ENCODE data around the gene STIMATE. TPM values are rescaled to one million over a fixed set of nuclear protein-coding genes. Genes with fewer than 3 reads are reported as not detected.

Gene STIMATE
- total and polyA plus RNA-seq, 7 donors, result 2.5 to 19.5 (median 11.5) TPM

- TF ChIP-seq POLR2A (IDR thresholded peaks at IDR 0.05) (no peak), POLR2AphosphoS5 (IDR thresholded peaks at IDR 0.05) (no peak), EP300 (IDR thresholded peaks at IDR 0.05) (no peak)
- TF ChIP-seq, protein P1, sequence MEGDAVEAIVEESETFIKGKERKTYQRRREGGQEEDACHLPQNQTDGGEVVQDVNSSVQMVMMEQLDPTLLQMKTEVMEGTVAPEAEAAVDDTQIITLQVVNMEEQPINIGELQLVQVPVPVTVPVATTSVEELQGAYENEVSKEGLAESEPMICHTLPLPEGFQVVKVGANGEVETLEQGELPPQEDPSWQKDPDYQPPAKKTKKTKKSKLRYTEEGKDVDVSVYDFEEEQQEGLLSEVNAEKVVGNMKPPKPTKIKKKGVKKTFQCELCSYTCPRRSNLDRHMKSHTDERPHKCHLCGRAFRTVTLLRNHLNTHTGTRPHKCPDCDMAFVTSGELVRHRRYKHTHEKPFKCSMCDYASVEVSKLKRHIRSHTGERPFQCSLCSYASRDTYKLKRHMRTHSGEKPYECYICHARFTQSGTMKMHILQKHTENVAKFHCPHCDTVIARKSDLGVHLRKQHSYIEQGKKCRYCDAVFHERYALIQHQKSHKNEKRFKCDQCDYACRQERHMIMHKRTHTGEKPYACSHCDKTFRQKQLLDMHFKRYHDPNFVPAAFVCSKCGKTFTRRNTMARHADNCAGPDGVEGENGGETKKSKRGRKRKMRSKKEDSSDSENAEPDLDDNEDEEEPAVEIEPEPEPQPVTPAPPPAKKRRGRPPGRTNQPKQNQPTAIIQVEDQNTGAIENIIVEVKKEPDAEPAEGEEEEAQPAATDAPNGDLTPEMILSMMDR (IDR thresholded peaks at IDR 0.05), result no peak
- peaks cover 0 to 13% (median 8%) of the 10 kb centered on the region in 4 donors for H3K36me3 ChIP-seq
- peaks cover 0 to 13% (median 11%) of the 10 kb centered on the region in 4 donors for H3K4me1 ChIP-seq
- no peak overlapping the region for H3K4me3 ChIP-seq
- DNase-seq, result no peak
- H3K27ac ChIP-seq, result no peak overlapping the region
- H3K27me3 ChIP-seq, result no peaks in the 10 kb centered on the region
- WGBS, 2 donors, result 77 to 82% methylated on average over 9 of the region's 9 CpGs
- H3K9me3 ChIP-seq, result no peaks in the 10 kb centered on the region
- intact Hi-C loops (cut with DNase I), result no loop called here
Observed at GRCh38 chr3:52827441-52827840, 69.9 kb downstream of the STIMATE start.

- WGBS, 2 donors, result 91 to 95% methylated on average over 10 of the region's 10 CpGs
- DNase-seq, result no peak
- TF ChIP-seq POLR2A (IDR thresholded peaks at IDR 0.05), result no peak
- TF ChIP-seq, protein P1 (IDR thresholded peaks at IDR 0.05), result no peak
- no peak for TF ChIP-seq EP300 (IDR thresholded peaks at IDR 0.05)
- TF ChIP-seq POLR2AphosphoS5 (IDR thresholded peaks at IDR 0.05), result no peak
- no peaks in the 10 kb centered on the region for H3K4me1 ChIP-seq
- intact Hi-C loops (cut with DNase I), result no loop called here
- no peak overlapping the region for H3K4me3 ChIP-seq
- no peaks in the 10 kb centered on the region for H3K9me3 ChIP-seq
- H3K27me3 ChIP-seq, result no peaks in the 10 kb centered on the region
- no peak overlapping the region for H3K27ac ChIP-seq
- peaks cover 0 to 13% (median 8%) of the 10 kb centered on the region in 4 donors for H3K36me3 ChIP-seq
Observed at GRCh38 chr3:52824037-52824436, 73.3 kb downstream of the STIMATE start.

DNA sequence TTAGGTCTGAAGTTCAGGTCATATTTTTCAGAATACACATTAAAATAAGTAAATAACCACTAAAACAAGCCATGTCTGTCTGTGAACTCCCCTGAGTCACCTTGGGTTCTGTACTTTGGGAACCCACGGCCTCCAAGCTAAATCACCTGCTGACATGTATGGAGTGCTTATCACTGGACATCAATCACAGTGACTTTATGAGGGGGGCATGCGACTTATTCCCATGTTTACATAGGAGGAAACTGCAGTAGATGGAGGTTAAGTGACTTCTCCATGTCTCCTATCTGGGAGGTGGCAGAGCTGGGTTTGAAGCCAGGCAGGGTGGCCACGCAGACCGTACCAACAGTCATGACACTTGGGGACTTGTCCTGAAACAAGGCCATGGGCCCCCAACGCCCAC lies 75.0 kb downstream of the STIMATE start:
- 68 to 86% methylated on average over 5 of the region's 5 CpGs for WGBS, 2 donors
- intact Hi-C loops (cut with DNase I), result no loop called here
- Histone ChIP-seq H3K27ac (no peak overlapping the region), H3K4me3 (no peak overlapping the region), H3K27me3 (no peaks in the 10 kb centered on the region), H3K36me3 (peaks cover 0 to 13% (median 8%) of the 10 kb centered on the region in 4 donors), H3K4me1 (no peaks in the 10 kb centered on the region), H3K9me3 (no peaks in the 10 kb centered on the region)
- TF ChIP-seq EP300 (IDR thresholded peaks at IDR 0.05) (no peak), POLR2A (IDR thresholded peaks at IDR 0.05) (no peak), POLR2AphosphoS5 (IDR thresholded peaks at IDR 0.05) (no peak)
- TF ChIP-seq, protein P1 (IDR thresholded peaks at IDR 0.05), result no peak
- DNase-seq, result no peak

DNA sequence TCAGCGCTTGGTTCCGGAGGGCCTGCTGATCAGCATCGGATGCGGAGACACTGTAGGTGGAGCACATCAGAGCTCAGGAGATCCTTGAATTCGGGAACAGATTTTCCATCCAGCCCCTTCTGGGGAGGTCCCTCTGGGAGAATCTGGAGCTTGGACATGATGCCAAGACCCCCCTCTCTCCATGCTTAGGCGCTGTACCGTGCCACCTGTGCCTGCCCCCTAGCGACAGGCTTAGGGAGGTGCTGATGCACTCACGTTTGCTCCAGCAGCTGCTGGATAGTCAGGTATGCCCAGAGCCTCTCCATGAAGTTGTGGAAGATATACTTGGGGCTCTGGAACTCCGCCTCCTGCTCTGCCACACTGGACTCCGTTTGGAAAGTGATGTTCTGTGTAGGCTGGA lies 76.6 kb downstream of the STIMATE start:
- no peak for DNase-seq
- Histone ChIP-seq H3K4me3 (no peak overlapping the region), H3K4me1 (no peaks in the 10 kb centered on the region), H3K36me3 (peaks cover 0 to 13% (median 8%) of the 10 kb centered on the region in 4 donors), H3K27ac (no peak overlapping the region), H3K9me3 (no peaks in the 10 kb centered on the region), H3K27me3 (no peaks in the 10 kb centered on the region)
- 58 to 68% methylated on average over 11 of the region's 11 CpGs for WGBS, 2 donors
- TF ChIP-seq, protein P1 (IDR thresholded peaks at IDR 0.05), result peak in 1 of 4 experiments; percentile 30
- no peak for TF ChIP-seq POLR2A (IDR thresholded peaks at IDR 0.05)
- intact Hi-C loops (cut with DNase I), result no loop called here

DNA sequence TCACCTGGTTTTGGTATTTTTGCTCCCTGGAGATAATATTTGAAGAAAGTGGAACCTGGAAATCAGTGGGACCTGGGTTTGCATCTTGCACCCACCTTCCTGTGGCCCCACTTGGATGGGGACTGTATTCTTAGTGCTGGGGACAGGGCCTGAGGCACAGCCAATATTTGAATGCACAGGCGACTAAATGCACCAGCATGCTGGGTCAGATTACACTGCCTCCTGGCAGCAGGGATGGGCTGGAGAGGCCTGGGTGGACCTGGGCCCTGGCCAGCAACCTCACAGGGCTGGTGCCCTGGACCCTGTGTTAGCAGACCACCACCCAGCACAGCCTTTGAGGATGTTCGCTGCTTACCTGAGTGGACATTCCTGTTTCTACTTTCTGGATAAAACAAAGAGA lies 77.4 kb downstream of the STIMATE start:
- 76 to 93% methylated on average over 2 of the region's 2 CpGs for WGBS, 2 donors
- Histone ChIP-seq H3K4me3 (no peak overlapping the region), H3K9me3 (no peaks in the 10 kb centered on the region), H3K36me3 (peaks cover 0 to 13% (median 8%) of the 10 kb centered on the region in 4 donors), H3K27ac (no peak overlapping the region), H3K27me3 (no peaks in the 10 kb centered on the region), H3K4me1 (no peaks in the 10 kb centered on the region)
- intact Hi-C loops (cut with DNase I), result no loop called here
- TF ChIP-seq EP300 (IDR thresholded peaks at IDR 0.05), result no peak
- TF ChIP-seq, protein P1 (IDR thresholded peaks at IDR 0.05), result no peak
- TF ChIP-seq POLR2AphosphoS5 (IDR thresholded peaks at IDR 0.05), result no peak
- no peak for TF ChIP-seq POLR2A (IDR thresholded peaks at IDR 0.05)
- DNase-seq, result no peak
